OCI-LY7 (cell line): ENCODE measurements around the gene SPPL2A. TPM values are rescaled to one million over a fixed set of nuclear protein-coding genes. Genes with fewer than 3 reads are reported as not detected.

ENCODE experiments used
- BruUV-seq: library from RNA; stranded (reverse); fragments of 400-500 nt; replicated peaks from 2 replicates; lab custom pipeline; 2021; lab: Mats Ljungman, UMichigan
- CTCF ChIA-PET: fragments of 300-600 bp; sonication (Branson Sonifier 250); formaldehyde crosslinking; loops from one replicate; lab custom pipeline; 2022; ENCODE audit warnings: antibody characterized with exemption; ENCODE audit not compliant: unreplicated experiment; lab: Charles Lee
- POLR2A ChIA-PET: fragments of 300-600 bp; sonication (Branson Sonifier 250); formaldehyde crosslinking; loops from one replicate; lab custom pipeline; 2022; ENCODE audit warnings: antibody characterized with exemption; lab: Charles Lee
- DNase-seq: peaks from one replicate; pipeline ENCODE4 v3.0.0-alpha.2; 2015; ENCODE audit warnings: low spot score
- H2AFZ ChIP-seq: fragments of 200-600 bp; sonication (generic), shearing (Covaris generic); 2 replicates; pipeline ENCODE4 v1.6.1; 2014; ENCODE audit warnings: mild to moderate bottlenecking, antibody characterized with exemption, low read length, moderate library complexity
- H3K27ac ChIP-seq: fragments of 200-600 bp; sonication (generic); 2 replicates; pipeline ENCODE4 v1.5.1; 2014; ENCODE audit warnings: mixed run types, low read depth, mild to moderate bottlenecking, moderate library complexity, low read length, inconsistent platforms; ENCODE audit not compliant: poor library complexity, severe bottlenecking
- H3K36me3 ChIP-seq: fragments of 200-600 bp; sonication (generic); 2 replicates; pipeline ENCODE4 v1.6.1; 2014; ENCODE audit warnings: mild to moderate bottlenecking, antibody characterized with exemption, low read length, moderate library complexity, mixed read lengths; ENCODE audit not compliant: insufficient read depth
- H3K4me1 ChIP-seq: fragments of 200-600 bp; sonication (generic); 2 replicates; pipeline ENCODE4 v1.5.1; 2014; ENCODE audit warnings: mild to moderate bottlenecking, low read length; ENCODE audit not compliant: insufficient read depth, poor library complexity, severe bottlenecking
- H3K4me2 ChIP-seq: fragments of 200-600 bp; sonication (generic); 2 replicates; pipeline ENCODE4 v1.6.1; 2014; ENCODE audit warnings: mild to moderate bottlenecking, low read length
- H3K4me3 ChIP-seq: fragments of 200-600 bp; sonication (generic); 2 replicates; pipeline ENCODE4 v1.5.1; 2014; ENCODE audit warnings: mild to moderate bottlenecking, low read depth, low read length; ENCODE audit not compliant: poor library complexity, severe bottlenecking
- H3K79me2 ChIP-seq: fragments of 200-600 bp; sonication (generic); 2 replicates; pipeline ENCODE4 v1.6.1; 2016; ENCODE audit warnings: low read depth, mild to moderate bottlenecking, low read length, moderate library complexity, mixed read lengths; ENCODE audit not compliant: insufficient read depth
- H3K9me2 ChIP-seq: fragments of 200-600 bp; sonication (generic); 2 replicates; pipeline ENCODE4 v1.6.1; 2016; ENCODE audit warnings: mild to moderate bottlenecking, low read length, mixed read lengths; ENCODE audit not compliant: insufficient read depth
- H3K9me3 ChIP-seq: fragments of 200-600 bp; sonication (generic); 2 replicates; pipeline ENCODE4 v1.6.1; 2014; ENCODE audit warnings: mild to moderate bottlenecking, mixed run types, low read length, mixed read lengths
- H4K20me1 ChIP-seq: fragments of 200-600 bp; sonication (generic); 2 replicates; pipeline ENCODE4 v1.6.1; 2014; ENCODE audit warnings: mild to moderate bottlenecking, antibody characterized with exemption, low read length, moderate library complexity, mixed read lengths; ENCODE audit not compliant: insufficient read depth
- EZH2phosphoT487 ChIP-seq: fragments of 200-600 bp; sonication (generic); IDR thresholded peaks from 2 replicates; pipeline ENCODE4 v1.6.1; 2018; ENCODE audit warnings: low read depth, borderline replicate concordance, mild to moderate bottlenecking, mixed run types, antibody characterized with exemption, low read length, moderate library complexity, mixed read lengths
- intact Hi-C: fragments of 100-400 bp; cut with micrococcal nuclease; formaldehyde crosslinking; loops from one replicate; pipeline ENCODE4 v1.10.0; 2022; ENCODE audit not compliant: unreplicated experiment
- total RNA-seq, 2 experiments: library from RNA; depleted of rRNA in 1 of 2; stranded (reverse); fragments of >200 nt in 1 of 2; shearing (Covaris generic) in 1 of 2; gene quantifications; 2 replicates each; pipeline ENCODE4 v1.2.3, GENCODE V29; 2014 to 2022
- TF ChIP-seq, protein P1 (sequence below): fragments of 200-600 bp; sonication (generic); conservative IDR thresholded peaks from 2 replicates; pipeline ENCODE4 v1.5.1; 2014; ENCODE audit warnings: mild to moderate bottlenecking, antibody characterized with exemption, low read length, moderate library complexity, mixed read lengths

The SPPL2A gene
- total RNA-seq, 2 experiments from 2014 or later = 24.6 to 41.6 TPM

DNA sequence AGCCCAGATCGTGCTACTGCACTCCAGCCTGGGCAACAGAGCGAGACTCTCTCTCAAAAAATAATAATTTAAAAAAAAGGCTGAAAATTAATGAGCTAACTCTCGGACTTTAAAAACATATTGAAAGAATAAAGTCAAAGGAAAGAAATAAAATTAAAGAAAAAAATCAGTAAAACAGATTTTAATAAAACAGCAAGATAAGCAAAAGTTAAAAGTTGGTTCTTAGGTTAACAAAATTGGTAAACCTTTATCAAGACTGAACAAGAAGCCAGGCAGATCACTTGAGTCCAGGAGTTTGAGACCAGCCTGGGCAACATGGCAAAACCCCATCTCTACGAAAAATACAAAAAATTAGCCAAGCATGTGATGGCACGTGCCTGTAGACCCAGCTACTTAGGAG is 99.6 kb downstream of the SPPL2A start:
- Histone ChIP-seq H3K79me2 (peaks cover 87% of the 10 kb centered on the region), H3K36me3 (peaks cover 98% of the 10 kb centered on the region), H3K4me2 (no peak overlapping the region), H3K9me2 (no peaks in the 10 kb centered on the region), H3K4me1 (no peaks in the 10 kb centered on the region), H3K4me3 (no peak overlapping the region), H4K20me1 (no peaks in the 10 kb centered on the region), H3K27ac (no peak overlapping the region), H2AFZ (no peak overlapping the region), H3K9me3 (peaks cover 12% of the 10 kb centered on the region; the same call in 1 of the 2 replicates)
- BruUV-seq = no TSS peak
- TF ChIP-seq, protein P1, sequence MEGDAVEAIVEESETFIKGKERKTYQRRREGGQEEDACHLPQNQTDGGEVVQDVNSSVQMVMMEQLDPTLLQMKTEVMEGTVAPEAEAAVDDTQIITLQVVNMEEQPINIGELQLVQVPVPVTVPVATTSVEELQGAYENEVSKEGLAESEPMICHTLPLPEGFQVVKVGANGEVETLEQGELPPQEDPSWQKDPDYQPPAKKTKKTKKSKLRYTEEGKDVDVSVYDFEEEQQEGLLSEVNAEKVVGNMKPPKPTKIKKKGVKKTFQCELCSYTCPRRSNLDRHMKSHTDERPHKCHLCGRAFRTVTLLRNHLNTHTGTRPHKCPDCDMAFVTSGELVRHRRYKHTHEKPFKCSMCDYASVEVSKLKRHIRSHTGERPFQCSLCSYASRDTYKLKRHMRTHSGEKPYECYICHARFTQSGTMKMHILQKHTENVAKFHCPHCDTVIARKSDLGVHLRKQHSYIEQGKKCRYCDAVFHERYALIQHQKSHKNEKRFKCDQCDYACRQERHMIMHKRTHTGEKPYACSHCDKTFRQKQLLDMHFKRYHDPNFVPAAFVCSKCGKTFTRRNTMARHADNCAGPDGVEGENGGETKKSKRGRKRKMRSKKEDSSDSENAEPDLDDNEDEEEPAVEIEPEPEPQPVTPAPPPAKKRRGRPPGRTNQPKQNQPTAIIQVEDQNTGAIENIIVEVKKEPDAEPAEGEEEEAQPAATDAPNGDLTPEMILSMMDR = no peak
- TF ChIP-seq EZH2phosphoT487 = no peak
- ChIA-PET CTCF (no interaction called here), POLR2A (interaction anchor here (0.7 kb wide), 1 partner anchor 225 kb away, joined by 3 read pairs; no protein-coding TSS in a partner anchor)
- DNase-seq = no peak
- intact Hi-C loops = no loop called here

DNA sequence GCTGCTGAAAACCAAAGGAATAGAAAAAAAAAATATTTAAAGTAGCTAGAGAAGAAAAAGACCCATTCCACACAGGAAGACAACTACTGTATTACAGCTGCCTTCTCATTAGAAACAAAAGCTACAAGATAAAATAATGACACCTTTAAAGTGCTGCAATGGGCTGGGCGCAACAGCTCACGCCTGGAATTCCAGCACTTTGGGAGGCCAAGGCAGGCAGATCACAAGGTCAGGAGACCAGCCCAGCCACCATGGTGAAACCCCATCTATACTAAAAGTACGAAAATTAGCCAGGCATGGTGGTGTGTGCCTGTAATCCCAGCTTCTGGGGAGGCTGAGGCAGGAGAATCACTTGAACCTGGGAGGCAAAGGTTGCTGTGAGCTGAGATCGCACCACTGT is 110.0 kb downstream of the SPPL2A start:
- Histone ChIP-seq H3K79me2 (no peaks in the 10 kb centered on the region), H3K27ac (no peak overlapping the region), H2AFZ (no peak overlapping the region), H3K36me3 (peaks cover 97% of the 10 kb centered on the region), H3K4me2 (no peak overlapping the region), H3K9me2 (no peaks in the 10 kb centered on the region), H3K4me3 (no peak overlapping the region), H4K20me1 (no peaks in the 10 kb centered on the region), H3K9me3 (no peaks in the 10 kb centered on the region), H3K4me1 (no peaks in the 10 kb centered on the region)
- BruUV-seq = no TSS peak
- ChIA-PET POLR2A (no interaction called here), CTCF (no interaction called here)
- no peak for DNase-seq
- no peak for TF ChIP-seq EZH2phosphoT487
- TF ChIP-seq, protein P1 = no peak
- intact Hi-C loops = no loop called here

DNA sequence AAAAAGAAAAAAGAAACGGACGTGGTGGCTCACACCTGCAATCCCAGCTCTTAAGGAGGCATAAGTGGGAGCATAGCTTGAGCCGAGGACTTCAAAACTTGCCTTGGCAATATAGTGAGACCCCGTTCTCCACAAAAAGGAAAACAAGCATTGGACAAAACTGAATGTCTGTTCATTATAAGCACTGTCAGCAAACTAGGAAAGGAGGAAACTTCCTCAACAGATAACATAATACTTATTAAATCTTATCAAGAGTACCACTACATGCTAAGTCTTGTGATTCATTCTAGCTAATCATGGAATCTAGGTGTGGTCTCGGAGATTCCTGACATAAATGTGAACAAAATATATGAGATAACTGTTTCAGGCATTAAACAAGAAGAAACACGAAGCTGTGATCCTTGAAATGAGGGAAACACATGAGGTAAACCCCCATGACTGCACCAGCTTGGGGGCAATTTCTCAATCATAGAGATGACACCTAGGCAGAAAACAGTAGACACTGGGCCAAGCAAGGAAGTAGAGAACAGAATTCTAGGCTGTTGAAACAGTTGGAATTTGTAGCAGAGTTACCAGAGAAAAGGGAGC is 112.3 kb downstream of the SPPL2A start:
- ChIA-PET CTCF (no interaction called here), POLR2A (interaction anchor here (0.6 to 0.7 kb wide), 3 partner anchors 61 to 243 kb away, joined by 3 read pairs; no protein-coding TSS in a partner anchor)
- DNase-seq = no peak
- H3K9me3 ChIP-seq = no peaks in the 10 kb centered on the region
- no peak overlapping the region for H3K27ac ChIP-seq
- H2AFZ ChIP-seq = no peak overlapping the region
- no TSS peak for BruUV-seq
- H3K36me3 ChIP-seq = peaks cover 95% of the 10 kb centered on the region
- H3K9me2 ChIP-seq = no peaks in the 10 kb centered on the region
- peaks cover 5% of the 10 kb centered on the region; the same call in 1 of the 2 replicates for H3K79me2 ChIP-seq
- no peak overlapping the region for H3K4me3 ChIP-seq
- intact Hi-C loops = no loop called here
- no peaks in the 10 kb centered on the region for H3K4me1 ChIP-seq
- TF ChIP-seq, protein P1 = no peak
- no peak for TF ChIP-seq EZH2phosphoT487
- H3K4me2 ChIP-seq = no peak overlapping the region
- no peaks in the 10 kb centered on the region for H4K20me1 ChIP-seq
